ENCODE results near the gene ZSWIM4.
"Not testable (repeated sequence)": the region's sequence is repeated elsewhere in the genome, so short reads cannot be mapped to it uniquely, and the experiment has no call there.

ZSWIM4 gene

DNA sequence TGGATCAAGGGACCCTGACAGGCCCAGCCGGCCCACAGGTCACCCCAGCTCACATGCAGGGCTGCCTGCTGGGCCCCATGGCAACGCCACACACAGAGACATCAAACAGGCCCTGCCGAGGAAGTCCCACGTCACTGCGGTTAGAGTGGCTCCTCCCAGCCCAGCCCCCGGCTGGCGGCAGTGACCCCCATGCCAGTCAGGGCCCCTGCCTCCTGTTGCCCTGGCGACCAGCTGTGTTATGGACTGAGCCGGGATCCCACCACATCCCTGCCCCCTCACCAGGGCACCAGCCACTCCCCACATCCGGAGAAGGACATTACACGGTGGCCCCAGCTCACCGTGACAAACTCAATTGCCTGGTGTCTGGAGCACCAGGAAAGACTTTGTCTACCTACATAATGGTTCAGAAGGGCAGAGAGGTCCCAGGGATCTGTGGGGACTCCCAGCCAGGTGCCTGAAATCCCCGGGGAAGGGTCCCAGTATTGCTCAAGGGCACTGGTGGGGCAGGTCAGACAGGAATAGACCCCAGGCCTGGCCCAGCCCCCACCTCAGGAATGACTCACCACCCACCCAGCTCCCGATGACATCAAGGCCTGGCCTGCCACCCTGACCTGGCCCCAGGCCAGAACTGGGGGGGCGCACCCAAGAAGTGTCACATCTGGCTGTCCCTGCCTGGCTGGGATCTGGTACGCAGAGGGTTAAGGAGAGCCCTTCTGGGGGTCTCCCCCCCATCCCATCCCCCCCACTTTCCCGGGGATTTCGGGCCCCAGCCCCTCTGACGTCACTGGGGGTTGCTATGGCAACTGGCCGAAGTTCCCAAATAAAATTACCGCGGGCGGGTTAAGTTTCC is 51.5 kb downstream of the ZSWIM4 start:
- H3K27ac ChIP-seq = peak overlapping the region; percentile 54; the same call in 1 of the 2 replicates

DNA sequence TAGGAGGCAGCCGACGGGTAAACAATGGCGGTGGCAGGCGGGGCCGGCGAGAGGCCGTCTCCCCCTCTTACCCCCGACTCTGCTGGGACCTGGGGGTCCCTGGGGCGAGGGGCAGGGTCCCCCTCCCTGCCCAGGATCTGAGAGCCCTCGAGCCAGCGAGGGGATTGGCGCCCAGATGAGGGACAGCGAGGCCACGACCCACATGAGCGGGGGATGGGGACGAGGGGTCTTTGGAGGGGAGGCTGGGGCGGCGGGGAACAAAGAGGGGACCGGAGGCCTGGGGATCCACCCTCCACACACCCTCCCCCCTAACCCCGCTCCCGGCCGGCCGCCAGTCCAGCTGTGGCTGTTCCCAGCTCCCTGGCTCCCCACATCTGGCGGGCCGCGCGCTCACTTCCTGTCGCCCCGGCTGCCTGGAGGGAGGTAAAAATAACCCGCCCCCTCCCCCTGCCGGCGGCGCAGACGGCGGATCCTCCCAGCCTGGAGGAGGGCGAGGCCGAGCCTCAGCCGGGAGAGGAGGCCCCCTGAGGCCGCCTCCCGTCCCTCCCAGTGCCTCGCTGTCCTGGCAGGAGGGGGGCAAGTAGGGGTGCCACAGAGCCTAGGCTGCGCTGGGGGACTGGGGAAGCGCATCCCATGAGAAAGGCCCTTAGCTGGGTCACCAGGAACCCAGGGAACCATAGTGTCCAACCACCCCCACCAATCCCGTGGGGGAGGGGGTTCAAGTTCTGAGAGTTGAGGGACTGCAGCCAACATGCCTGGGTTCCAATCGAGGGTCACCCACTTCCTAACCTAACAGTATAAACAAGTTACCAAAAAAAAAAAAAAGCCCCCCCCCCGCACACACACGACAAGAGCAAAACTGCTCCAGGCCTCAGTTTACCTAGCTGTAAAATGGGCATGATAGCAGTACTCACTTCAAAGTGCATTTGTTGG is 52.4 kb downstream of the ZSWIM4 start:
- TF ChIP-seq, protein P1, sequence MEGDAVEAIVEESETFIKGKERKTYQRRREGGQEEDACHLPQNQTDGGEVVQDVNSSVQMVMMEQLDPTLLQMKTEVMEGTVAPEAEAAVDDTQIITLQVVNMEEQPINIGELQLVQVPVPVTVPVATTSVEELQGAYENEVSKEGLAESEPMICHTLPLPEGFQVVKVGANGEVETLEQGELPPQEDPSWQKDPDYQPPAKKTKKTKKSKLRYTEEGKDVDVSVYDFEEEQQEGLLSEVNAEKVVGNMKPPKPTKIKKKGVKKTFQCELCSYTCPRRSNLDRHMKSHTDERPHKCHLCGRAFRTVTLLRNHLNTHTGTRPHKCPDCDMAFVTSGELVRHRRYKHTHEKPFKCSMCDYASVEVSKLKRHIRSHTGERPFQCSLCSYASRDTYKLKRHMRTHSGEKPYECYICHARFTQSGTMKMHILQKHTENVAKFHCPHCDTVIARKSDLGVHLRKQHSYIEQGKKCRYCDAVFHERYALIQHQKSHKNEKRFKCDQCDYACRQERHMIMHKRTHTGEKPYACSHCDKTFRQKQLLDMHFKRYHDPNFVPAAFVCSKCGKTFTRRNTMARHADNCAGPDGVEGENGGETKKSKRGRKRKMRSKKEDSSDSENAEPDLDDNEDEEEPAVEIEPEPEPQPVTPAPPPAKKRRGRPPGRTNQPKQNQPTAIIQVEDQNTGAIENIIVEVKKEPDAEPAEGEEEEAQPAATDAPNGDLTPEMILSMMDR (conservative IDR thresholded peaks at IDR 0.05) = no peak
- peak overlapping the region; percentile 54; the same call in 1 of the 2 replicates for H3K27ac ChIP-seq

More for the DNA sequence above, 51.5 kb downstream of the ZSWIM4 start:
- TF ChIP-seq, protein P1 (conservative IDR thresholded peaks at IDR 0.05) = no peak

DNA sequence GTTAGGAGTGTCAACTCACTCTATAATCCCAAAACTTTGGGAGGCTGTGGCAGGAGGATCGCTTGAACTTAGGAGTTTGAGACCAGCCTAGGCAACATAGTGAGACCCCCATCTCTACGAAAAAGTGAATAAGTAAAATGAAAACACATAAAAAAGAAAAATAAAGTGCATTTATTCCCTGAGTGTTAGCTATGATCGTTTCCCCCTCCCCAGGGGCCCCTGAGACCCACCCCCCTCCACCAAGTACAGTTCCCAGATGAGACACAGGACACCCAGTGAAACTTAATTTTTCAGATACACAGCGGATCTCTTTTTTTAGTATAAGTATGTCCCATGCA is 53.1 kb downstream of the ZSWIM4 start:
- H3K27ac ChIP-seq = no peak overlapping the region
- TF ChIP-seq, protein P1 (conservative IDR thresholded peaks at IDR 0.05) = no peak

DNA sequence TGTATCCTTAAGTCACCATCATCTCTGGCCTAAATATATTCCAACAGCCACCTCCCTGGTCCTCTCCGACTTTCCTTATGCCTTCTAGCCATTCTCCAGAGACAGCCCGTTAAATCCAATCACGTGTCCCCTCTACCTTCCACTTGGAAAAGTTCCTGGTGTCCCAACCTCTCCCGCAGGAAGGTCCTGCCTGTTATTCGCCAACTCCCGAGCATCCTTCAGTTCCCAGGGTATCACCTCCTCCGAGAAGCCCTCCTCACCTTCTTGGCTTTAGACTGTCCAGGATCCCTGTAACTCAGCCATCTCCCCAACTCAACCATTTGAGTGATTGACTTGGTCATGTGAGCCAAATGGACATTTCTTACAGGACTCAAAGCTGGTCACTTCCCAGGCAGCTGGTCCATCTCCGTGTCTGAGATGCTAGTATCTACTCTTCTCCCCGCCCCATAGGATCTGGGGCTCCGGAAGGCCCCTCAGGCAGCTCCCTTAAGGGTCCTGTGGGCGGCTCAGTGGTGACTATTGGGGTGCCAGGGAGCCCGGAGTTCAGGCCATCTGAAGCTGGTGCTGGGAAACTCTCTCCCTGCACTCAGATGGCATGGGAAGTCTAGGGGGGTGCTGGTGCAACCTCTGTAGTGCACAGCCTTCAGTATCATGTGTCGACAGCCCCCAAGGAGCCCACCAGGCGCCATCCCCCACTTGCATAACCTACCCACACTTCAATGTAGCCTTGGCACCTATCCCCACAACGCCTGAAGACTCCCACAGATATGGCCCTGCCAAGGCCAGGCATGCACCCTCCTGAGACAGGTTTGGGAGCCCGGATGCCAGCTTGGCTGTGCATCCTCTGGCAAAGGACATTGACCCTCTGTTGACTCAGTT is 53.8 kb downstream of the ZSWIM4 start:
- TF ChIP-seq, protein P1 (conservative IDR thresholded peaks at IDR 0.05) = no peak
- H3K27ac ChIP-seq = no peak overlapping the region

DNA sequence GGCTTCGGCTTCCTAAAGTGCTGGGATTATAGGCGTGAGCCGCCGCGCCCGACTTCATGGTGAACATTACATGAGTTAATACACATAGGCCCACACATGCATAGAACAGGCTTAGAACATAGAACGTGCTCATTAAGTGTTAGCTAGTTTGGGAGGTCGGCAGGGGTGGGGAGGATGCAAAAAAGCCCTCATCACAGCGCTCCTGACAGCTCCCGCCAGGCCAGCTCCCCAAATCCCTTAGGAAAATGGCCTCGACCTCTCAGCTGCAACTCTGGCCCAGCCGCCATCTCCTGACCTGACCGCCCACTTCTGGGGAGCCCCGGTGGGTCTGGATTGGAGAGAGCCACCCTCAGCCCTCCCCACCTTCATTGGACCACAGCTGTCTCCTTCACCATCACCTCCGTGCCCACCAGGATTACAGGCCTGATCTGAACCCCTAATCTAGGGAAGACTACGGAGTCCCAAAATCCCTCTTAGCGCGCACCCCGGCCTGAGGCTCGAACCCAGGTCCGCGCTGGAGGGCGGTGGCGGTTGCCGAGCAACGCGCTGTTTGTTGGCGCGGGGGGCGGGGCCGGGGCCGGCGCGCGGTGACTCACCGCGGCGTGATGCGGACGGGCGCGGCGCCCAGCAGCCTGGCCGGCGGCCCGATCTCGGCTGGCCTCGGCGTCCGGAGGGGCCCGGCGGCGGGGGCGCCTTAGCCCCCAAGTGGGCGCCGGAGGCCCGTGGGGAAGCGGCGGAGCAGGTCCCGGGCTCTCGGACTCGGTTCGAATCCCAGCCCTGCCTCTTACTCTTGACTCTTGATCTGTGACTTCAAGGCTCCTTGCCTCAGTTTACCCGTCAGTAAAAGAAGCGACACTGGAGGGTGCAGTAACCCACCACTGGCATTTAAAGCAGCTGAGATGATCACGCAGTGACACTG is 55.0 kb downstream of the ZSWIM4 start:
- TF ChIP-seq, protein P1 (conservative IDR thresholded peaks at IDR 0.05) = no peak
- H3K27ac ChIP-seq = no peak overlapping the region

DNA sequence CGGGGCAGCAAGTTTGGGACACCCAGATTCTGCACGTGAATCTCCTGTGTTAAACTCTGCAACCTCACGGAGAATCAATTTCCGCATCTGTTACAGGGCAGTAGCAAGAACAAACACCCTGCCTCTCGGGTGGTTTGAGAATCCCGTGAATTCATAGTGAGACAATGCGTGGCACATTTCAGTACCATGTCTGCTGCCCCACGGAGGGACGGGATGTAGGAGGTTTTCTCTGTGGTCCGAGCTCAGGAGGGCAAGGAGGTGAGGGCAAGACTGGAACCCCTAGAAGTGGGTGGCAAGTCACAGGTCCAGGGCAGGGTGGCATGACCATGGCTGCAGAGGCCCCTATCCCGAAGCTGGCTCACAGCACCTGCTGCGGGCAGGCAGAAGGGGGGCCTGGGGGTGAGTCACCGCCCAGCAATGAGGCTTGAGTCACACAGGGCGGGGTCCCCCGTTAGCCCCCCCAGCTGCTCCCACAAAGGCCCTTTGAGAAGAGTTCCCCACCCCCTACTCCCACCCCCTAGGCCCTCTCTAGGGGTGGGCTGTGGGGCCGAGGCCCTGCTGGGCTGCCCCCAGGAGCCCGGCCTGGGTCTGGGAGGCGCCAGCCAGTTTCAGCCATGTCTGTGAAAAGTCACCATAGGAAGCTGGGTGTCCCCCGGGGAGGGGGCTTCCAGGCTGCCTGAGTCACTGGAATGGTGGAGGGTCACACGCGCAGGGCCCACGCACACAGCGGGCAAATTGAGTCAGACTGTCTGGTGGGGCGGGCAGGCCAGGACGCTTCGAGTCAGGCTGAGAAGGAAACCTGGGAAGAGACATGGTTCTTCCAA is 55.9 kb downstream of the ZSWIM4 start:
- TF ChIP-seq, protein P1 (conservative IDR thresholded peaks at IDR 0.05) = no peak
- H3K27ac ChIP-seq = no peak overlapping the region

DNA sequence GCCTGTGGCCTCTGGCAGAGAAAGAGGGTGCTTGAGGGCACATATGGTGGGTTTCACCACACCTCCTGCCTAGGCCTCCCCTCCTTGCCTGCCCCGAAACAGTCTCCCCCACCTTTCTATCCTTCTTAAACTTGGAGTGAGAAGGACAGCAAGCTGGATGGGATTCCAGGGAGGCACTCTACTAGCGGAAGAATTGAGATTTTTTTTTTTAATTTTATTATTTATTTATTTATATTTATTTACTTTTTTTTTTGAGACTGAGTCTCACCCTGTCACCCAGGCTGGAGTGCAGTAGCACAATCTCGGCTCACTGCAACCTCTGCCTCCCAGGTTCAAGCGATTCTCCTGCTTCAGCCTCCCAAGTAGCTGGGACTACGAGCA is 56.5 kb downstream of the ZSWIM4 start:
- not testable (repeated sequence) for H3K27ac ChIP-seq

DNA sequence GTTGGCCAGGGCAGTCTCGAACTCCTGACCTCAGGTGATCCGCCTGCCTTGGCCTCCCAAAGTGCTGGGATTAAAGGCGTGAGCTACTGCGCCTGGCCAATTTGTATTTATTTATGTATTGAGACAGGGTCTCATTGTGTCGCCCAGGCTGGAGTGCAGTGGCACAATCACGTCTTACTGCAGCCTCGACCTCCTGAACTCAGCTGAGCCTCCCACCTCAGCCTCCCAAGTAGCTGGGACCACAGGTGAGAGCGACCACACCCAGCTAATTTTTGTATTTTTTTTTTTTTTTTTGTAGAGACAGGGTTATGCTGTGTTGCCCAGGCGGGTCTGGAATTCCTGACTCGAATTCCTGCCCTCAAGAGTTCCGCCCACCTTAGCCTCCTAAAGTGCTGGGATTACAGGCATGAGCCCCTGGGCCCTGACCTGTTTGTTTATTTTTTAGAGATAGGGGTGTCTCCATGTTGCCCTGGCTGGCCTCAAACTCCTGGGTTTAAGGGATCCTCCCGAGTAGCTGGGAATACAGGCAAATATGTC is 57.0 kb downstream of the ZSWIM4 start:
- H3K27ac ChIP-seq = not testable (repeated sequence)

All from VCaP (cell line).